HG02610 (cell line): ENCODE results near the gene PRR23A.

Experiments
- ATAC-seq: cut with Tn5 transposase; IDR thresholded peaks from one replicate; pipeline ENCODE4 v1.9.1; 2021; ENCODE audit warnings: mild to moderate bottlenecking, moderate library complexity; ENCODE audit not compliant: unreplicated experiment

PRR23A gene

DNA sequence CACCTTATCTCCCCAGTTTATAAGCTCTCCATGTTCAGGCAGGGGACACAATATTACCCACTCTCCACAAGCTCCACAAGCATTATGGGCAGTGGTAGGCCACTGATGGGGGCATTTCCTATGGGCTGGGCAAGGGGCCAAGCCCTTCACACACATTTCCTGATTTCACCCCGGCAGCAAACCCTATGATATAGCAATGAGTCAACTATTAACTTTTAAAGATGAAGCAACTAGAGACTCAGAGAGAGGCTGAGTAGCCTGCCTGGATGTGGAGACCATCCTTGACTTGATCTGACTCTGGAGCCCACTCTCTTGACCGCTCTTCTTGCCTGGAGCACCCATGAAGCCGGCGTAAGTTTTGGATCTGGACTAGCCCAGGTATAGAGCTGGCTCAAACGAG lies 31.6 kb downstream of the PRR23A start:
- ATAC-seq, result no peak

DNA sequence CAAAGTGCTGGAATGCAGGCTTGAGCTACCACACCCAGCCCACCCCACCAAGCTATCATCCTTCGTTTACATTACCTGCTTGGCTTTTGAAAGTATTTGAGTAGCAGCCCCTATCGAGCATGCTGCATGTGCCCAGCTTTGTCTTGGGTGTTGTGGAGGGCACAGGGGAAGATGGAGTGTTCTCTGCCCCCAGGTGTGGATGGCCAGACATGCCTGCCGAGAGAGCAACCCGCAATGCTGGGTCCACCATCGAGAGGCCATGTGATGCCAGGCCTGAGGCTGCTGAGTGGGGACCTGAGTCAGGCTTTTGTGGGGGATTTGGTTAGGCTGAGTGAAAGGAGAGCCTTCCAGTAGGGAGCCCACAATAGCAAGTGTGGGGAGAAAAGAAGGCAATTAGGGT lies 33.1 kb downstream of the PRR23A start:
- no peak for ATAC-seq

DNA sequence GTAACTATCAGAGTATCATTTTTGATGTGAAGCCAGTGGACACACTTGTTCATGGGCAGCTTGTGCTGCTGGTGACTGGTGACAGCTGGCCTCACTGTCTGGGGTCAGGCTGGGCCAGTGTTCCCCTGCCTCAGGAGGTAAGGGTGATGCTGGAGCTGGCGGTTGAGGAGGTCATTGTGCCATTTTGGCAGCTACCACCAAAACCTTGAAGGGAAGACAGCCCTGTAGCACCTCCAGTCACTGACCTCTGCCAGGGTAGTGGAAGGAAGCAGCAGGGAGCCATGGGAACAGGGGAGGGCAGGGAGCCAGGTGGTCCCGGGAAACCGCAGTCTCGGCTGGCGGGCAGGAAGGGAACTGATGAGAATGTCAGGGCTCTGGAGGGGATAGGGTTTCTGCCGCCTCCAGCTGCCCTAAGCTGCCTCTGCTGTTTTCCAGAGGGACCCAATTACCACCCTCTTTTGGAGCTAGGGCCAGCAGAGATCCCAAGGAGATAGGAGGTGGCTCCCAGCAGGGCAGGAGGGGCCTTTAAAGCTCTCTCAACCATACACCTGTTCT lies 34.2 kb downstream of the PRR23A start:
- no peak for ATAC-seq

DNA sequence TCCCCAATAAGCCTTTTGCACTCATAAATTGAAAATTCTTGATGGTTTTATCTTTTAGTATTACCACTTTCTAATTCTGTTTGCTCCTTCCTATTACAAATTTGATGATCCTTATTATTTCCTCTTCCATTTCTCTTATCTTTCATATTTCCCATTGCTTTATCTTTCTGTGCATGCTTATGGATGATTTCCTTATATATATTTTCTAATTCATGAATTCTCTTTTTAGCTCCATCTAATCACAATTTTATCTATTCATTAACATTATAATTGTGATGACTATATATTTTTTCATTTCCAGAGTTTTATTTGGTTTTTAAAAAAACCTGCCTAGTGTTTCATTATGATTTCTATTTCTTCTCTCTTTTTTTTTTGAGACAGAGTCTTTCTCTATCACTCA lies 41.1 kb downstream of the PRR23A start:
- no peak for ATAC-seq

DNA sequence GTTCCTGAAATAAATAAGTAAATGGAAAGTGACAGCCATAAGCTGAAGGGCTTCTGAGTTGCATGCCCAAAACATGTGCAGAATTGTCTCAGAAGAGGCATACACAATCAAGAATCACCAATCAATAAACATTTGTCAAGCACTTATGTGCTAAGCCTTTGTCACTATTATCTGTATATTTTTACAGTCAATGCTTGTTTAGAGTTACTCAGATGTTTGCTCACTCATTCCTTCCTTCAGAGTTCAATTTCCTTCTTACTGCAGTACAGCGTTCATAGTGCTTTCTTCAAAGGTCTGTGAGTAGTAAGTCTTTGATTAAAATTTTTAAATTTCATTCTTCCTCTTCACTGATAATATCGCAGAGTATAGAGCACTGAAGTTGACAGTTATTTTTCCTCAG lies 41.8 kb downstream of the PRR23A start:
- no peak for ATAC-seq

DNA sequence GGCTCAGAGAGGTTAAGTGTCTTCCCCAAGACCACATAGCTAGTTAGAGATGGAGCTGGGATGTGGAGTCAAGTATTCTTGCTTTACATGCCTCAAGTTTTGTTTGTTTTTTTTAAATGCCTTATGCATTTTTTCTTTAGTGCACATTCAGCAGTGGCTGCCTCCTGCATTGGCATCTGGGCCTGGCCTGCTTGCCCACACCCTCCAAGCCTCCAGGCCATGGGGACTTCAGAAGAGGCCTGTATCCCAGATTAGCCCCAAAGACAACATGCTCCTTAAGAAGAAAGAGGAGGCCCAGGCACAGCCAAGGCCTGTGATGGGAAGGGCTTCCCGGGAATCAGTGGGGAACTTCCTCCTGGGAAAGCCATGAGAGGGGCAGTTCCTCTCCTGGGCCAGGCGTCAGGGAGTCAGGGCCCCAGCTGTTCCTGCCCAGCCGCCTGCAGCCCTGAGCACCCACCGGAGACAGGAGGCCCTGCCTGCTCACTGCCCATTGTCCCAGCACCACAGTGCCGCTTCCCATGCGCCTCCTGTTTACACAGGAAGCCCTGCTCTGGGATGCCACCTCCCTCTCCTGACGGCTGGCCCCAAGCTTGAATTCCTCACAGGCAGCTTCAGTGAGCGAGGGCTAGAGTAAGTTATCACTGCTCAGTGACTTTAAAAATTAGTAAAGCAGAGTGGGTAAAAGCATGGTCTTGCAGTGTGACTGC lies 43.1 kb downstream of the PRR23A start:
- ATAC-seq, result no peak

DNA sequence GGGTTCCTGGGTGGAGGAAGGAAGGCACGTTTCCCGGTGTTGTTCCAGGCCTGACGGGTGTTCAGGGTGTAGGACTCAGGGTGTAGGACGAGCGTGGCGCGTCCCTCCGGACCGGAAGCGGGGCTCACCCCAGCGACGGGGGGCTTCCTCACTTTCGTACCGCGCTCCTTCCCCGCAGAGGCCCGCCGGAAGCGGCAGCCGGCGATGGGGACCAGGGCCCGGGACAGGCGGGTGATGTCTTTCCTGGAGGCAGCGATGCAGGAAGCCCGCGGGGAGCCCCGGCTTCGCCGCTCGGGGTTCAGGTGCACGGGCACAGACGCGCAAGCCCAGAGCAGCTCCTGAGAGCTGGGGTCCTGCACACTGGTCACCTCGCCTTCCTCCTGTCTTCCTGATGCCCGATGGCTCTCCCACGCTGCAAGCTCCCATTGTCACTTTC lies 45.6 kb downstream of the PRR23A start:
- no peak for ATAC-seq
